ENCODE data around the gene DEDD. TPM values are rescaled to one million over a fixed set of nuclear protein-coding genes. Genes with fewer than 3 reads are reported as not detected.

The DEDD gene
- total RNA-seq (40.8 and 46.0 TPM in 2 replicates), polyA plus RNA-seq (35.9 and 38.8 TPM in 2 replicates), polyA minus RNA-seq (25.6 and 31.5 TPM in 2 replicates)
- 16.0 TPM for total RNA-seq (2013)

- Histone ChIP-seq H3K9ac (ENCODE audit: low read length) (peak within 1 kb of the TSS; percentile 82), H3K79me2 (ENCODE audit: control insufficient read depth, insufficient read depth, low read length) (peaks cover 51% of the 10 kb centered on the region), H3K4me1 (ENCODE audit: control insufficient read depth in 2 of 2, insufficient read depth in 2 of 2, low read length in 2 of 2) (peaks cover 18 to 27% of the 10 kb centered on the region in 2 donors), H3K4me2 (replicated peaks; ENCODE audit: low read depth, low read length, poor library complexity, severe bottlenecking) (peak within 1 kb of the TSS; percentile 98), H3K27ac (ENCODE audit: low read length in 2 of 2) (peak within 1 kb of the TSS; percentile 83 to 89), H3K36me3 (replicated peaks in 1 of 2; ENCODE audit: control extremely low read depth in 1 of 2, control insufficient read depth in 1 of 2, extremely low read depth in 1 of 2, insufficient read depth in 2 of 2, low read length in 1 of 2) (peaks cover 1 to 23% of the 10 kb centered on the region in 2 experiments), H4K20me1 (ENCODE audit: control insufficient read depth, insufficient read depth, low read length, poor library complexity, severe bottlenecking) (no peaks in the 10 kb centered on the region), H3K4me3 (ENCODE audit: control extremely low read depth in 1 of 5, extremely low read depth in 1 of 5, insufficient read depth in 1 of 5, low read depth in 2 of 5, low read length in 4 of 5) (peak within 1 kb of the TSS; percentile 85 to 100 (median 92)), H3K9me3 (ENCODE audit: control extremely low read depth in 1 of 3, control insufficient read depth in 2 of 3, insufficient read depth in 1 of 3, low read length in 2 of 3) (no peaks in the 10 kb centered on the region), H2AFZ (ENCODE audit: insufficient read depth, low read depth, low read length, poor library complexity, severe bottlenecking) (peak within 1 kb of the TSS; percentile 89), H3K27me3 (replicated peaks in 1 of 4; ENCODE audit: control extremely low read depth in 1 of 4, control insufficient read depth in 3 of 4, insufficient read depth in 4 of 4, low read length in 3 of 4) (no peaks in the 10 kb centered on the region)
- intact Hi-C loops (cut with micrococcal nuclease), result loop anchor here (1.0 to 10.0 kb wide), 11 partner anchors 14 to 418 kb away; partner anchors contain the start of genes ARHGAP30, CD48, KLHDC9 and NDUFS2
- Mint-ChIP-seq H3K27ac (no peak within 1 kb of the TSS), H3K27me3 (no peaks in the 10 kb centered on the region), H3K4me3 (no peak within 1 kb of the TSS), H3K4me1 (peaks cover 41% of the 10 kb centered on the region), H3K9me3 (ENCODE audit: insufficient read depth) (no peaks in the 10 kb centered on the region)
- TF ChIP-seq EZH2 (IDR thresholded peaks at IDR 0.05; ENCODE audit: borderline replicate concordance, insufficient read depth, low read depth, low read length, poor library complexity, severe bottlenecking) (no peak), CTCF (IDR thresholded peaks at IDR 0.05) (no peak)
- DNase-seq (peak; percentile 96), ATAC-seq (ENCODE audit: low read depth) (peak; percentile 91)
- CTCF ChIA-PET, result interaction anchor here (0.6 to 10.0 kb wide), 10 partner anchors 14 to 940 kb away, joined by 3 to 82 read pairs (median 4); partner anchors contain the start of genes ARHGAP30, NIT1, PFDN2 and PPOX
- under 1% methylated on average over 54 of the region's 68 CpGs for WGBS (ENCODE audit: insufficient coverage)
- POLR2A ChIA-PET, result interaction anchor here (0.5 to 2.3 kb wide), 8 partner anchors 15 to 114 kb away, joined by 3 to 12 read pairs (median 5); partner anchors contain the start of genes ARHGAP30, NIT1, PFDN2 and PPOX
Observed at GRCh38 chr1:161132410-161133219, at the start of gene DEDD. Gene DEDD, minus strand, starts transcription at chr1:161132667. Its CDS starts 8,205 bp downstream, at chr1:161124462.
